Measurements from ENCODE around the gene RFX7. TPM values are rescaled to one million over a fixed set of nuclear protein-coding genes. Genes with fewer than 3 reads are reported as not detected.

RFX7 gene
- total and polyA plus RNA-seq, 2 donors (not counting 1 experiment from before 2014, with no cell fraction given) = 6.6 to 44.8 TPM

DNA sequence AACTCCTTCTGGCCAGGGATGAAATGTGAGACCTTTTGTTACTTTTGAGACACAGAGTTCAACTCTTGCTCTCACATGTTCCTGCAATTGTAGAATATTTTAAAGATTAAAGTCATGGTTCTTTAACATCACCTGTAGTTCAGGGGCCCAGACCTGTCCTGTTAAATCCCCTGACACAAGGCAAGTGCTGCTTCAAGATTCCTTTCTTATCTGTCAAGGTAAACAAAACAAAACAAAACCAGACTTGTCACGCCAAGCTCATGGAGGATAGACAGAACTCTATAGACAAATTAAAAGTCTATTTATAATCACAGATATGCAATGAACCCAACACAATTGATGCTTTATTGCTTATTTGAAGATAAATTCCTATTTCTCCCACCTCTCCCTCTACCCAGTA, 201.6 kb downstream of the RFX7 start:
- intact Hi-C loops (cut with micrococcal nuclease) = no loop called here
- ChIA-PET POLR2A (no interaction called here), CTCF (no interaction called here)
- whole genome bisulfite sequencing (ENCODE audit: insufficient coverage) = no CpG with 5 or more reads among the region's 1 CpG
- no peak for TF ChIP-seq EZH2 (IDR thresholded peaks at IDR 0.05; ENCODE audit: borderline replicate concordance, insufficient read depth, low read depth, low read length, poor library complexity, severe bottlenecking)
- H3K4me1 ChIP-seq (ENCODE audit: control insufficient read depth in 2 of 2, insufficient read depth in 2 of 2, low read length in 2 of 2) = peaks cover 0 to 3% of the 10 kb centered on the region in 2 donors
- Mint-ChIP-seq H3K4me1 (peaks cover 15% of the 10 kb centered on the region), H3K4me3 (no peak overlapping the region), H3K27ac (no peak overlapping the region), H3K9me3 (ENCODE audit: insufficient read depth) (peaks cover 6% of the 10 kb centered on the region), H3K27me3 (peaks cover 10% of the 10 kb centered on the region)
- ATAC-seq (ENCODE audit: low read depth) = no peak
- H3K27me3 ChIP-seq (replicated peaks in 1 of 4; ENCODE audit: control extremely low read depth in 1 of 4, control insufficient read depth in 3 of 4, insufficient read depth in 4 of 4, low read length in 3 of 4) = no peaks in the 10 kb centered on the region
- no peak overlapping the region for H3K4me3 ChIP-seq (ENCODE audit: control extremely low read depth in 1 of 5, extremely low read depth in 1 of 5, insufficient read depth in 1 of 5, low read depth in 2 of 5, low read length in 4 of 5)
- no peaks in the 10 kb centered on the region for H3K79me2 ChIP-seq (ENCODE audit: control insufficient read depth, insufficient read depth, low read length)
- H4K20me1 ChIP-seq (ENCODE audit: control insufficient read depth, insufficient read depth, low read length, poor library complexity, severe bottlenecking) = no peaks in the 10 kb centered on the region
- H3K9ac ChIP-seq (ENCODE audit: low read length) = no peak overlapping the region
- H3K27ac ChIP-seq (ENCODE audit: low read length in 2 of 2) = no peak overlapping the region
- H3K9me3 ChIP-seq (ENCODE audit: control extremely low read depth in 1 of 3, control insufficient read depth in 2 of 3, insufficient read depth in 1 of 3, low read length in 2 of 3) = no peaks in the 10 kb centered on the region
- no peaks in the 10 kb centered on the region for H3K36me3 ChIP-seq (replicated peaks in 1 of 2; ENCODE audit: control extremely low read depth in 1 of 2, control insufficient read depth in 1 of 2, extremely low read depth in 1 of 2, insufficient read depth in 2 of 2, low read length in 1 of 2)
- no peak overlapping the region for H2AFZ ChIP-seq (ENCODE audit: insufficient read depth, low read depth, low read length, poor library complexity, severe bottlenecking)
- no peak overlapping the region for H3K4me2 ChIP-seq (replicated peaks; ENCODE audit: low read depth, low read length, poor library complexity, severe bottlenecking)
- no peak for DNase-seq

DNA sequence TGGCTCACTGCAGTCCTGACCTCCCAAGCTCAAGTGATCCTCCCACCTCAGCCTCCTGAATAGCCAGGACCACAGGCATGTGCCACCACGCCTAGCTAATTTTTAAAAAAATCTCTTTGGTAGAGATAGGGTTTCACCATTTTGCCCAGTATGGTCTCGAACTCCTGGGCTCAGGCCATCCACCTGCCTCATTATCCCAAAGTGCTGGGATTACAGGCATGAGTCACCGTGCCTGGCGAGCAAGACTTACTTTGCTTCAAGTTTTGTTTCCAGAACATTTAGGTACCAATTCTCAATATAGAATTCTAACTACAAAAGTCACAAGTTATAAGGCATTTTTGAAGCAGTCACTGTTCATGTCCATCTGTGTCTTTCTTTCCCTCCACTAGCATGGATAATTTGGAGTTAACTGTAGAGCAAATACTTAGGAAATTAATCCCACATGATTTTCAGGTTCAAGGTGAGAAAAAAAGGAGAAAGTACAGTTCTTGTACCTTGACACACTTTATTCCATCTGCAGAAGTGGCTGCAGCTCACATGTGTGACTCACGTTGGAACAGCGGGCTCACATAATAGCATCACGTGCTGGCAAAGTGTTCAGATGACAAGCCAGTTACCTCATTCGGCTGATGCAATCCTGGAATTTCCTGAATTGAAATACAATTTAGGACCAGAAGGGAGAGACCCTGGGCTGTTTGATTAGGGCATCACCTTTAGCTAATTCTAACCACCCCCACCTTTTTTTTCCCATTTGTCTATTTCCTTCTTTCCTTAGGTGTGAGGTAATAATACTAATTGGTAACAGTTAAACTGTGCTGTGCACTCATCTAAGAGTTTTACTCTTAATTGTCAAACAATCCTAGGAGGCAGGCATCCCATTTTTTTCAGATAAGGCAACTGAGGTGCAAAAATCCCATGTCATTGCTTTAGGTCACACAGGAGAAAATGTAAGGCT, 203.3 kb downstream of the RFX7 start:
- Histone ChIP-seq H3K79me2 (ENCODE audit: control insufficient read depth, insufficient read depth, low read length) (no peaks in the 10 kb centered on the region), H3K9ac (ENCODE audit: low read length) (no peak overlapping the region), H3K9me3 (ENCODE audit: control extremely low read depth in 1 of 3, control insufficient read depth in 2 of 3, insufficient read depth in 1 of 3, low read length in 2 of 3) (no peaks in the 10 kb centered on the region), H3K4me3 (ENCODE audit: control extremely low read depth in 1 of 5, extremely low read depth in 1 of 5, insufficient read depth in 1 of 5, low read depth in 2 of 5, low read length in 4 of 5) (no peak overlapping the region), H3K36me3 (replicated peaks in 1 of 2; ENCODE audit: control extremely low read depth in 1 of 2, control insufficient read depth in 1 of 2, extremely low read depth in 1 of 2, insufficient read depth in 2 of 2, low read length in 1 of 2) (no peaks in the 10 kb centered on the region), H4K20me1 (ENCODE audit: control insufficient read depth, insufficient read depth, low read length, poor library complexity, severe bottlenecking) (no peaks in the 10 kb centered on the region), H2AFZ (ENCODE audit: insufficient read depth, low read depth, low read length, poor library complexity, severe bottlenecking) (no peak overlapping the region), H3K27ac (ENCODE audit: low read length in 2 of 2) (no peak overlapping the region), H3K27me3 (replicated peaks in 1 of 4; ENCODE audit: control extremely low read depth in 1 of 4, control insufficient read depth in 3 of 4, insufficient read depth in 4 of 4, low read length in 3 of 4) (no peaks in the 10 kb centered on the region), H3K4me2 (replicated peaks; ENCODE audit: low read depth, low read length, poor library complexity, severe bottlenecking) (no peak overlapping the region), H3K4me1 (ENCODE audit: control insufficient read depth in 2 of 2, insufficient read depth in 2 of 2, low read length in 2 of 2) (peaks cover 0 to 3% of the 10 kb centered on the region in 2 donors)
- DNase-seq (no peak), ATAC-seq (ENCODE audit: low read depth) (no peak)
- H3K27ac Mint-ChIP-seq = no peak overlapping the region
- POLR2A ChIA-PET = interaction anchor here (0.7 kb wide), 1 partner anchor 151 kb away, joined by 4 read pairs; no protein-coding TSS in a partner anchor
- intact Hi-C loops (cut with micrococcal nuclease) = no loop called here
- CTCF ChIA-PET = no interaction called here
- H3K4me3 Mint-ChIP-seq = no peak overlapping the region
- H3K9me3 Mint-ChIP-seq (ENCODE audit: insufficient read depth) = peaks cover 4% of the 10 kb centered on the region
- peaks cover 15% of the 10 kb centered on the region for H3K4me1 Mint-ChIP-seq
- WGBS (ENCODE audit: insufficient coverage) = 84% methylated on average over 7 of the region's 8 CpGs
- peaks cover 5% of the 10 kb centered on the region for H3K27me3 Mint-ChIP-seq
- TF ChIP-seq, protein P1, sequence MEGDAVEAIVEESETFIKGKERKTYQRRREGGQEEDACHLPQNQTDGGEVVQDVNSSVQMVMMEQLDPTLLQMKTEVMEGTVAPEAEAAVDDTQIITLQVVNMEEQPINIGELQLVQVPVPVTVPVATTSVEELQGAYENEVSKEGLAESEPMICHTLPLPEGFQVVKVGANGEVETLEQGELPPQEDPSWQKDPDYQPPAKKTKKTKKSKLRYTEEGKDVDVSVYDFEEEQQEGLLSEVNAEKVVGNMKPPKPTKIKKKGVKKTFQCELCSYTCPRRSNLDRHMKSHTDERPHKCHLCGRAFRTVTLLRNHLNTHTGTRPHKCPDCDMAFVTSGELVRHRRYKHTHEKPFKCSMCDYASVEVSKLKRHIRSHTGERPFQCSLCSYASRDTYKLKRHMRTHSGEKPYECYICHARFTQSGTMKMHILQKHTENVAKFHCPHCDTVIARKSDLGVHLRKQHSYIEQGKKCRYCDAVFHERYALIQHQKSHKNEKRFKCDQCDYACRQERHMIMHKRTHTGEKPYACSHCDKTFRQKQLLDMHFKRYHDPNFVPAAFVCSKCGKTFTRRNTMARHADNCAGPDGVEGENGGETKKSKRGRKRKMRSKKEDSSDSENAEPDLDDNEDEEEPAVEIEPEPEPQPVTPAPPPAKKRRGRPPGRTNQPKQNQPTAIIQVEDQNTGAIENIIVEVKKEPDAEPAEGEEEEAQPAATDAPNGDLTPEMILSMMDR (IDR thresholded peaks at IDR 0.05) = no peak
- TF ChIP-seq EZH2 (IDR thresholded peaks at IDR 0.05; ENCODE audit: borderline replicate concordance, insufficient read depth, low read depth, low read length, poor library complexity, severe bottlenecking) = no peak
